Daoy (cell line): ENCODE results near the gene DDX52. TPM values are rescaled to one million over a fixed set of nuclear protein-coding genes. Genes with fewer than 3 reads are reported as not detected.

Experiments used
- DNase-seq: peaks from one replicate; pipeline ENCODE4 v3.0.0-alpha.2; 2015; ENCODE audit warnings: low read depth
- total RNA-seq: library from RNA; depleted of rRNA; stranded (reverse); fragments of >200 nt; shearing (Covaris generic); gene quantifications from 2 replicates; pipeline ENCODE4 v1.2.3, GENCODE V29; 2014; rRNA removed

Gene DDX52
- total RNA-seq, 1 experiment from 2014 or later = 22.2 TPM

DNA sequence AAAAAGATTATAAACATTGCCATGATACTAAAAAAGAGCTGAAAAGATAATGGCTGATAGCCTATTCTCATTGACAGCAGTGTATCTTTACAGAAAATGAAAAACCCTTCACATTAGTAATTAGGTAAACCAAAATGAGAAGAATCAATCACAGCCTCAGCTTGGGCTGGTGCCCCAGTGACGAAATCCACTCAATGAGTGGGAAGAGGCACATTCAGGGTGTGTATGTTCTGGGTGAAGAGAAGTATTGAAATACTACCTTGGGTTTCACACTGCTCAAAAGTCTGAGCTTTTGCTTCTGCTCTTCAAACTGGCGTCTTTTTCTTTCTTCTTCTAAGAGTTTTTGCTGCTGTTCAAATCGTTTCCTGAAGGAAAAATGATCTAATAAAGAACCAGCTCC is 58.2 kb downstream of the DDX52 start:
- DNase-seq = no peak

DNA sequence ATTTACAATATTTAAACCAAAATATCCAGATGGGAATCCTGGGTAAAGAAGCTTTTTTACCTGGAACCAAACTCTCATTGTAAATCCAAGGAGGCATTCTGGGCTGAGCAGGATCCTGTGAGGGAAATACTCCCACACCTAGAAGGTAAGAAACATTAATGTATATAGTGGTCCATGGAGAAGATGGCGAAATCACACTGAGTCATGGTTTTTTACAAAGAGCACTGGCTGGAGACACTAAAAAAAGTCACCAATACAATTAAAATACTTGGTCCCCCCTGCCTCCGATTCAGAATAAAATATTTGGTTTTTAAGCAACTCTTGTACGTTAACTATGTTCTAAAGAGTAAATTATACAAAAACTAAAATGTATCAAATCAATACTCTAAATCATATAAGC is 67.0 kb downstream of the DDX52 start:
- no peak for DNase-seq

DNA sequence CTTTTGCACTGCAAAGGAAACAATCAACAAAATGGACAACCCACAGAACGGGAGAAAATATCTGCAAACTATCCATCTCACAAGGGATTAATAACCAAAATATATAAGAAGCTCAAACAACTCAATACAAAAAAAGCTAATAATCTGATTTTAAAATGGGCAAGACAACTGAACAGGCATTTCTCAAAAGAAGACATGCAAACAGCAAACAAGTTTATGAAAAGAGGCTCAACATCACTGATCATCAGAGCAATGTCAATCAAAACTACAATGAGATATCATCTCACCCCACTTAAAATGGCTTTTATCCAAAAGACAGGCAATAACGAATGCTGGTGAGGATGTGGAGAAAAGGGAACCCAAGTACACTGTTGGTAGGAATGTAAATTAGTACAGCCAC is 68.8 kb downstream of the DDX52 start:
- DNase-seq = no peak

DNA sequence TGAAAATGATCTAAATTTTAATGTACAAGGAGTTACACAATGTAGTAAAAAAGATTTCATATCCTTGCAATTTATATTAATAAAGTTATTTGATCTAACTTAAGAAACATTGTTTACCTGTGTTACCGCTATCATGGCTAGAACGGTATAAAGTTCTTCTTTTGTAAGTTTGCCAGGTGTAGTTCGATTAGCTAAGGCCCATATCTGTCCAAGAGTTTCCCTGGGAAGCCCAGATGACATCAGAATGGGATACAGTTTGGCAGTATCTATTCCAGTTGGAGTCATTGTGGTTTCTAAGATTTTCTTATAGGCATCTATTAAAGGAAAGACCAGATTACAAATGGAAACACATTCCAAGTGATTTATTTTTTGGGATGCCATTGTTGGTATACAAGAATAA is 71.6 kb downstream of the DDX52 start:
- no peak for DNase-seq

DNA sequence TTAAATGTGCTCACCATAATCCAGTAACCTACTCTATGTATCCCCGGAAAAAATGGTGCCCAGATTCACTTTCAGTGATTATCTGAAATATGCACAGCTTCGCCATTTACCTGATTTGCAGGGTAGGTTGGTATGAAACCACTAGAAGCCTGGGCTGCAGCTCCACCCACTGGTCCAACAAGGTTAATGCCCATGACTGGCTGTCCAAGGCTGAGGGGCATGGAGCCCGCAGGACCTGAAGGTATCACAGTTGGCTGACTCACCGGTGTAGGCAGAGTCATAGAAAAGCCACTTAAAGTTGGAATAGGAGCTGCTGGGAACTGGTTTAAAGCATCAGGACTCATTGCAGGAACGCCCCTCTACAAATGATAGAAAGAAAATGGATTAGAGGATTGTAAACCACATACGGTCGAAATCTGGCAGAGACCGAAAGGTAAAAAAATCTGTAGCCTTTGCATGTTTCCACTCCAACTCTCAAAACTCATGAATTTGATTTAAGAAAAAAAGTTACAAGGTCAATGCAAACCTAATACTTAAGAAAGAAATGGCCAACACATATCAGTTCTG is 72.6 kb downstream of the DDX52 start:
- DNase-seq = peak; percentile 82

DNA sequence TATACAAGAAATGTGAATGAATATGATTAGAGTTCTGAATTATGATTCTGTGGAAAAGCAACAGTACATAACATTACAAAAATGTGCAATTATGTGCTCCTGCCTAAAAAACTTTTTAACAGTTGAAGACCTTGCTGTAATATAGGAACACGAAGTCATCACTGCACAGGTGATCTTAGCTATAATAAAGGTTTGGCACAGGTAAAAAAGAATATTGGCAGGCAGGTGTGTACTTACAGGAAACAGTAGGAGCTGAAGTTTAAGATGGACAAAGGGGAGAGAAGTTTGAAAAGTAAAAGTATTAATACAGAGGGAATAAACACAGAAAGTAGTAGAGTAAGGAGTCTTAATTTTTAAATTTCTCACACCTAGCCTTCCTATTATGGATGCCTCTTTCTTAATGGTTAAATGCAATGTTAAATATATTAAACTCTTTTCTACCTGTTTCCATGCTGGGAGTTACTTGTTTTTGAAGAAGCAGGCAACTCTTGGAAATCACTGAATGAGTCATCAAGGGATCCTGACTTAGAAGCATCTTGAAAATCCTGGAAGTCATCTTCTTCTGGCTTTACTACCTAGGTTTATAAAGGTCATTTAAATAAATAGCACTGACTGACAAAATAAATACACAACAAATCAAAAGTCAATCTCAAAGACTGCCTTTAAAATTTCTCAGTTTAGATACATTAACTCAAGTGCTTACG is 74.7 kb downstream of the DDX52 start:
- DNase-seq = no peak

DNA sequence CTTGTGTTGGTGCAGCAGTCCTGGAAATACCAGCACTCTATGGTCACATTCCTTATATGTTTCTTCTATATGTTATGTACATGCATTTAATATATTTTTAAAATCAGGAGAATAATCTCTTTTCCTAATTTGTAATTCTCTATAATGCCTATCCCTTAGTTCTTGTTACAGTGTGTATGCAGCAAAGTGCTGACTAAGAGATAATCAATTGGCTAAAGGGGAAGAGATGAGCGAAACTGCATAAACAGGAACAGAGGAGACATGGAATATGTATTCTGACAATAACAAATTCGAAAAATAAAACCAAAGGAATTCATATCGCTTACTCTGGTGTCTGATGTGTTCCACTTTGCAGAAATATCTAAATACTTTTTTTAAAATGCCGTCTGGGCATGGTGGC is 75.7 kb downstream of the DDX52 start:
- no peak for DNase-seq

DNA sequence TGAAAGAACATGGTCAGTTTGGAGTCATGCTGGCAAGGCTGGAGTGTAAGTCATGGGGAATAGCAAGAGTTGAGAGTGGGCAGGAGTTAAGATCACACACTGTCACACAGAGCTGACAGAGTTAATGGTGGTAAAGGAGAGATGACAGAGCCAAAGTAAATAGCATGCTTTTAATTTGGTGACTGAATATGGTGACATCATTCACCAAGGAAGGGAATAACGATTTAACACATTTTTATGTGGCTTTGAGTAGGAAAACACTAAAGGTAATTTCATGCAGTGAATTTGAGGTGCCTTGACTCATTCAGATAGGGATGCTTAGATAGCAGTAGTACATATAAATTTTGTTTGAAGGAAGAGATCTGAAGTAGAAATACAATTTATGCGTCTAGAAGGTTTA is 76.1 kb downstream of the DDX52 start:
- DNase-seq = peak; percentile 10

DNA sequence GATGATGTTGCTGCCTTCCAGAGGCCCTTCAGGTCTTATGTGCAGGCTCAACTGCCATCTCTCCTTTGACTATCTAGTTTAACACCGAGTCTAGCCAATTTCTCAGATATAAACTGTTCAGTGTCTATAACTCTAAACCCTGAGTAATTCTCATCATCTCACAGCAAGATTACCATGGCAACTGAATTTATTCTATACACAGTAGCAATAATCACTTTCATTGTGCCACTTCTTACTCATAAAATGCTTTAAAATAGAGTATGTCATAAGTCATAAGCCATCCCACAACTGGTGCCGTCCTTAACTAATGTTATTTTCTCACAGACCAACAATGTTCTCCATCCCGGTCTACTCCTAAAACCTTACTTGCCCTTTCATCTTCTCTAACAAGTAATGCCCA is 79.0 kb downstream of the DDX52 start:
- DNase-seq = no peak

DNA sequence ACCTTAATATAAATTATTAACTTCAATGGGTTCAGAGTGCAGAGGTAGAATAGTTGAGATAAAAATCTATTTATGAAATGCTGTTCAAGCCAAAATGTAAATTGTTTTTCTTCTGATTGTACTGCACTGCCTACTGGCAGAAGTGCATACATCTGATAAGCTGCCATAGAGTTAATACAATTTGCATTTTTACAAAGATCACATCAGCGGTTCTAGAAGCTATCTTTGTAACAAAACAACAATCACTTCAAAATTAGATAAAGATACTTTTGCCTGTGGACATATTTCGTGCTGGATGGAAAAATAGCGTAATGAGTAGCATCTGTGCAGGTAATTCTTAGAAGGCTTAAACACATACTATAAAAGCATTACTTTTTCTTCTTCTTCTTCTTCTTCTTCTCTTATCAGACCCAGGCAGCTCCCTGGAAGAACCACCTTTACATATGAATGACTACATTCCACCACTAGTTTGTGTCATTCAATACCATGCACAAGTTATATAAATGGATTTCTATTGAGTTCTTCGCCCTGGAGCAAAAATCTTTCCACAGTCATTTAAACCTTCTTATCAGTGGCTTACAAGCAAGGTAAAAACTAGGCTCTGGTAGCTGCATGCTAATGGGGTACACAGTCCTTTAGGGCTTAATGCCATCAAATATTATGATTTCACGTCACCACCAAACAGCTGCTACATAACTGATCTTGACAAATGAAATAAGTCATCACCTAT is 81.1 kb downstream of the DDX52 start:
- no peak for DNase-seq

Other genes starting within 250 kb of the DDX52 start
- gene ACACA, start 236.6 kb downstream of the DDX52 start, total RNA-seq = 11.3 and 27.6 TPM in 2 replicates
- gene TADA2A, start 236.6 kb downstream of the DDX52 start, total RNA-seq = 9.6 and 14.0 TPM in 2 replicates
- gene DUSP14, start 153.6 kb downstream of the DDX52 start, total RNA-seq = 29.8 and 30.9 TPM in 2 replicates
- 3.4 and 5.4 TPM in 2 replicates for gene SYNRG, start 34.0 kb downstream of the DDX52 start, total RNA-seq
- gene HNF1B, start 101.6 kb upstream of the DDX52 start, total RNA-seq = not detected in 2 replicates